ENCODE results near the gene CIT.

CIT gene

GRCh38 chr12:119822046-119822445 lies 55.1 kb downstream of the CIT start:
- no peak for DNase-seq (ENCODE audit: low spot score)
- TF ChIP-seq, protein P1, sequence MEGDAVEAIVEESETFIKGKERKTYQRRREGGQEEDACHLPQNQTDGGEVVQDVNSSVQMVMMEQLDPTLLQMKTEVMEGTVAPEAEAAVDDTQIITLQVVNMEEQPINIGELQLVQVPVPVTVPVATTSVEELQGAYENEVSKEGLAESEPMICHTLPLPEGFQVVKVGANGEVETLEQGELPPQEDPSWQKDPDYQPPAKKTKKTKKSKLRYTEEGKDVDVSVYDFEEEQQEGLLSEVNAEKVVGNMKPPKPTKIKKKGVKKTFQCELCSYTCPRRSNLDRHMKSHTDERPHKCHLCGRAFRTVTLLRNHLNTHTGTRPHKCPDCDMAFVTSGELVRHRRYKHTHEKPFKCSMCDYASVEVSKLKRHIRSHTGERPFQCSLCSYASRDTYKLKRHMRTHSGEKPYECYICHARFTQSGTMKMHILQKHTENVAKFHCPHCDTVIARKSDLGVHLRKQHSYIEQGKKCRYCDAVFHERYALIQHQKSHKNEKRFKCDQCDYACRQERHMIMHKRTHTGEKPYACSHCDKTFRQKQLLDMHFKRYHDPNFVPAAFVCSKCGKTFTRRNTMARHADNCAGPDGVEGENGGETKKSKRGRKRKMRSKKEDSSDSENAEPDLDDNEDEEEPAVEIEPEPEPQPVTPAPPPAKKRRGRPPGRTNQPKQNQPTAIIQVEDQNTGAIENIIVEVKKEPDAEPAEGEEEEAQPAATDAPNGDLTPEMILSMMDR (IDR thresholded peaks at IDR 0.05; ENCODE audit: extremely low read depth, missing control alignments) = no peak

DNA sequence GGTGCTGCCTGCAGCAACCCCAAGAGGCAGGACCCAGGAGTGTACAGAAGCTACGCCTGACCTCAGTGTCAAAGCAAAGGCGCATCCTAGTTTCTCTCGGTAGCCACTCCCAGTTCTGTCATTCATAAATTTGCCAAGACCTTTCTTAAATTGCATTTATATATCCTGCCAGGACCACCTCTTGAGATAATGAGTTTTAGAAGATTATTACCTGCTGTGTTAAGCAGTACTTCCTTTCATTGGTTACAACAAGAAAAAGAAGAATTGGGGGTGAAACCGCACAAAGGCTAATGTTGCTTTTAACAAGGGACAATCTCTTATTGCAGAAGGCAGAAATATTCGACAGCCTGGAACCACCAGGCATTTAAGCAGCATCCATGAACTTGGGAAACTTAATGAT lies 57.8 kb downstream of the CIT start:
- no peak for DNase-seq (ENCODE audit: low spot score)
- TF ChIP-seq, protein P1 (IDR thresholded peaks at IDR 0.05; ENCODE audit: extremely low read depth, missing control alignments) = no peak

- TF ChIP-seq, protein P1 (IDR thresholded peaks at IDR 0.05; ENCODE audit: extremely low read depth, missing control alignments) = no peak
- DNase-seq (ENCODE audit: low spot score) = no peak
Measured at GRCh38 chr12:119817546-119818343, 59.4 kb downstream of the CIT start.

DNA sequence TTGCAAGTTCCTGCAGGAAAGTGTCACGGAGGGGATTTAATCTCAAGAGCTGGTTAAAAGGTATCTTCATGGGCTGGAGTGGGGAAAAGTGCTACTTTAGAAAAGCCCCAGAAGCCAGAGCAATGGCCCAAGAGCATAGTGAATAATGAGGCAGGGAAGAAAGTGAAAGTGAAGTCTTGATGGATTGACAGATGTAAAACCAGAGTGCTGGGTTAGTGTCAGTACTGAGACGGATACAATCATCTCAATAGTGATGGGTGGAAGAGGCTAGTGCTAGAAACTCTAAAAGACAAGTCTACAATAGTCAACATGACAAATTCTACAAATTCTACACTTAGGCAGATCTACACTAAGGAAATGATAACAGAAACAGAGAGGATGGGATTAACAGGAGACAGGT lies 68.1 kb downstream of the CIT start:
- DNase-seq (ENCODE audit: low spot score) = peak; percentile 45
- TF ChIP-seq, protein P1 (IDR thresholded peaks at IDR 0.05; ENCODE audit: extremely low read depth, missing control alignments) = no peak

DNA sequence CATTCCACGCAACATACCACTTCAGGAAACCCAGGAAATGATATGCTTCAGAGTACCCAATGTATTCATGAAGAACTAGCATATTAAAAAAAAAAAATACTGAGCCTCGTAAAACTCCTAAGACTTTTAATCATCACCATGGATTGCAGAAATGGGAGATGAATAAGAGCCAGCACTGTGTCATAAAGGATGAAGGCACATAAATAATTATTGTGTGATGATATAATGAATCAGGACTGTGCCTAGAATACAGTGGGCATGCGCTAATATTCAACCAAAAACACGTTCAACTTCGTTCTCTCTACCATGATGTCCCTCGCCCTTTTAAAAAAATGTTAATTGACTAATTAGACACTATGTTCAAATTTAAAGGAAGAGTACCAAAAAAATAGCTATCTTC lies 68.7 kb downstream of the CIT start:
- TF ChIP-seq, protein P1 (IDR thresholded peaks at IDR 0.05; ENCODE audit: extremely low read depth, missing control alignments) = no peak
- DNase-seq (ENCODE audit: low spot score) = no peak

GRCh38 chr12:119807380-119807779 lies 69.7 kb downstream of the CIT start:
- TF ChIP-seq, protein P1 (IDR thresholded peaks at IDR 0.05; ENCODE audit: extremely low read depth, missing control alignments) = no peak
- DNase-seq (ENCODE audit: low spot score) = no peak

- TF ChIP-seq, protein P1 (IDR thresholded peaks at IDR 0.05; ENCODE audit: extremely low read depth, missing control alignments) = no peak
- no peak for DNase-seq (ENCODE audit: low spot score)
Measured at GRCh38 chr12:119804011-119804641, 73.0 kb downstream of the CIT start.
